BE2C (cell line): ENCODE data around the gene EIF1AD.

ENCODE experiments used
- DNase-seq: peaks from one replicate; pipeline ENCODE4 v3.0.0-alpha.2; 2020
- H3K27me3 ChIP-seq: fragments of 250-450 bp; sonication (Bioruptor Pico); 2 replicates; pipeline ENCODE4 v1.5.1; 2020; ENCODE audit warnings: mild to moderate bottlenecking
- H3K36me3 ChIP-seq: fragments of 250-450 bp; sonication (Bioruptor Pico); 2 replicates; pipeline ENCODE4 v1.5.1; 2020; ENCODE audit warnings: mild to moderate bottlenecking
- H3K4me1 ChIP-seq: fragments of 250-450 bp; sonication (Bioruptor Pico); 2 replicates; pipeline ENCODE4 v1.5.1; 2020
- H3K4me3 ChIP-seq: 2 replicates; pipeline ENCODE4 v1.5.1; 2011; ENCODE audit warnings: low read depth, low read length
- H3K9me3 ChIP-seq: fragments of 250-450 bp; sonication (Bioruptor Pico); 2 replicates; pipeline ENCODE4 v1.5.1; 2020
- CTCF ChIP-seq: IDR thresholded peaks from 2 replicates; pipeline ENCODE4 v1.5.1; 2012; ENCODE audit warnings: mild to moderate bottlenecking, low read depth, low read length

EIF1AD gene

DNA sequence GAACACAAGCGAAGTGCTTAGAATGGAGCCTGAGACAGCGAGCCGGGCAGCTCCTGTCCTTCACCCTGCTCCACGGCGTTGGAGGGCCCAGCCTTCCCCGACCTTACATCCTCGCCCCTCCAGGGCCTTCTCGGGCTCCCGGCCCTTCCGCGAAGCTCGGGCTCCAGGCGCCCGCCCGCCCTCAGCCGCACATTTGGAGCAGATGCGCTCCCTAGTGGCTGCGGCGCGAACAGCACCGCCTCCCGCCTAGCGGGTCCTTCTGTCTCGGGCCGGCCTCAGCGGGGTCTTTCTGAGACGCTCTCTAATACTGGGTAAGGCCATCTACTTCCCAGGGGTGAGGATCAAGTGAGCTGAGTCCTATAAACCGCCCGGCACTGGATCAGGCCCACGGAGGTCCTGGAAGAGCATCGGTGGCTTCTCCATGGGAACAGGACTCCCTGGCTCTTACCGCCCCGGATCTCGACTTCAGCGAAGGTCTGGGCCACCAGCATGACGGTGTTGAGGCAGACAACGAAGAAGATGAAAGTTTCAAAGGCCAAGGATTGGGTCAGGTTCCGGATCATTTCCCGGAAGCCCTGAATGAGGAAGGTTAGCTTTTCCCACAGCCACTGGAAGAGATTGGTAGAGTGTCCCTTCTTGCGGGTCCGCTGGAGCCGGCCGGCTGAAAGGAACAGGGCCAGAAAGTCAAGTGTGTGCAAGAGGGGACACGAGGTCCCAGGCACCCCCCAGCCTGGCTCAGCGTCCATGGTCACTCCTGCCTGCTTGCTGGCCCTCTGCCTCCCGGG lies 20.6 kb upstream of the EIF1AD start:
- H3K36me3 ChIP-seq = no peaks in the 10 kb centered on the region
- peak; percentile 85 for DNase-seq
- no peaks in the 10 kb centered on the region for H3K4me1 ChIP-seq
- no peaks in the 10 kb centered on the region for H3K9me3 ChIP-seq
- H3K27me3 ChIP-seq = 0 out of 2 replicates have a peak, but pooled peaks cover 3% of the 10 kb centered on the region
- peak overlapping the region; percentile 45 for H3K4me3 ChIP-seq
- TF ChIP-seq CTCF = peak; percentile 84

- Histone ChIP-seq H3K4me1 (no peaks in the 10 kb centered on the region), H3K36me3 (no peaks in the 10 kb centered on the region), H3K27me3 (0 out of 2 replicates have a peak, but pooled peaks cover 3% of the 10 kb centered on the region), H3K9me3 (no peaks in the 10 kb centered on the region), H3K4me3 (no peak overlapping the region)
- no peak for TF ChIP-seq CTCF
- peak; percentile 42 for DNase-seq
Observed at GRCh38 chr11:66020618-66021357, 18.8 kb upstream of the EIF1AD start.

- no peak for DNase-seq
- Histone ChIP-seq H3K4me3 (no peak overlapping the region), H3K36me3 (no peaks in the 10 kb centered on the region), H3K4me1 (no peaks in the 10 kb centered on the region), H3K9me3 (no peaks in the 10 kb centered on the region), H3K27me3 (0 out of 2 replicates have a peak, but pooled peaks cover 3% of the 10 kb centered on the region)
- no peak for TF ChIP-seq CTCF
Observed at GRCh38 chr11:66020212-66020611, 18.3 kb upstream of the EIF1AD start.

- Histone ChIP-seq H3K4me1 (no peaks in the 10 kb centered on the region), H3K27me3 (peaks cover under 1% of the 10 kb centered on the region), H3K36me3 (no peaks in the 10 kb centered on the region), H3K9me3 (no peaks in the 10 kb centered on the region), H3K4me3 (no peak overlapping the region)
- DNase-seq = no peak
- no peak for TF ChIP-seq CTCF
Observed at GRCh38 chr11:66017321-66017720, 15.4 kb upstream of the EIF1AD start.

DNA sequence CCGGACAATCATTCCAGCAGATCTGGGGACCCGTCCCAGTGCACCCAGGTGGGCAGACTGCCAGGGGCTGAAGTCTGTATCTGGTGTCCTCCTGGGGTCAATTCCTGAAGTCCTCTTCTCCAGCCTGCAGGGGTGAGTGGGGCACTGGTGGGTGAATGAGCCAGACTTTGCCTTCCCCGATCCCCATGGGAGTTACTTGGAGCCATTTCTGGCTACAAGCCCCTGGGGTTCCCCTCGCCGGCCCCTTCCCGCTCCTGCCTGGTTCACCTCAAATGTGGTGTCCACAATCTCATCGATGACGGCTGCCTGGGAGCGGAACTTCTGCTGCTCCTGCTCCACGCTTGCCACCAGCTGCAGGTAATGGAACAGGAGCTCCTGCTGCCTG lies 14.8 kb upstream of the EIF1AD start:
- TF ChIP-seq CTCF = no peak
- Histone ChIP-seq H3K27me3 (peaks cover 6% of the 10 kb centered on the region), H3K9me3 (no peaks in the 10 kb centered on the region), H3K4me1 (no peaks in the 10 kb centered on the region), H3K36me3 (no peaks in the 10 kb centered on the region), H3K4me3 (no peak overlapping the region)
- DNase-seq = no peak
